ENCODE measurements around the gene ZNF423.

ZNF423 gene

DNA sequence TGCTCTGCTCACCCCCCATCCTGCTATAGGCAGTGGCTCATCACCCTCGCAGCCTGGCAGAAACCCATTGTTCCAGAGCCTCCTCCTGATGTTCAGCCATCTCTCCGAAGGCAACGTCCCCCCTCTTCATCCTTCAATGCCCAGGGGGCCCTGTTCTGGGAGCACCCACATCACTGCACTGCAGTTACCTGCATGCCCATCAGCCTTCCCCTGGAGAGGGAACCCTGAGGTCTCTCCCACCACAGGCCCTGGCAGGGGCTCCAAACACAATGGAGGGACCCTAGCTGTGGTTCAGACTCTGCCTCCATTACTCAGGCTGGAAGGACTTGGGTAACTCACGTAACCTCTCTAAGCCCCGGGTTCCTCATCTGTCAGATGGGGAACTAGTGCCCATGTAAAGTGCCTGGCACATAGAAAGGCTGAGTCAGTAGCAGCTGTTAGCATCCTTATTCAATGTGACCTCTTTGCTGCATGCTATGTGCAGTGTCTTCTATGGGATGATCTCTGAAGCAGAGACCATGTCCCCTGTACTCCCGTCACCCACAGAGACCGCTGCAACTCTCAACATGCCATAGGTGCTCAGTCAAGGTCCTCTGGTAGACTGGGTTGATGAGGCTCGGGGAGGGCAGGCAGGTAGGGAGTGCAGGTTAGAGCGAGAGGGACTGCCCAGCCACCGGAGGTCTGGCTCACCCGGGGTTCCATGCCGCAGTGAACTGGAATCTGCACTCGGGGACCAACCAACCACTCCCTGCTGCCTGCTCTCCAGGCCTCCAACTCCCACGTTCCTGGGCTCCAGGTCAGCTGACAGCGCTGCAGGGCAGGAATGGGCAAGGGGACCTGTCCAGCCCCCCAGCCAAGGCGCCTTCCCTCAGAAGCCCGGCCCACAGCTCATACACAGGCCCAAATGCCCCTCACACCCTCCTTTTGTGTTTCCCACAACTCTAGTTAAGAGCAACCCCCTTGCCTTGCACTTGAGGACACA, 233.2 kb downstream of the ZNF423 start:
- H3K27ac ChIP-seq (ENCODE audit: low read depth, low read length) = no peak overlapping the region
- H4K20me1 ChIP-seq (ENCODE audit: control insufficient read depth, insufficient read depth, low read depth, low read length) = no peaks in the 10 kb centered on the region
- no peaks in the 10 kb centered on the region for H3K9me2 ChIP-seq (replicated peaks; ENCODE audit: control insufficient read depth, low read length)
- no peak overlapping the region for H3K4me3 ChIP-seq (ENCODE audit: low read length)
- H3K79me2 ChIP-seq (ENCODE audit: control insufficient read depth, low read length) = no peaks in the 10 kb centered on the region
- no peaks in the 10 kb centered on the region for H3K4me1 ChIP-seq (ENCODE audit: control insufficient read depth, low read length)
- no peaks in the 10 kb centered on the region for H3K27me3 ChIP-seq (ENCODE audit: control insufficient read depth, low read length)
- H3K9me3 ChIP-seq (ENCODE audit: control insufficient read depth, insufficient read depth, low read length) = no peaks in the 10 kb centered on the region
- no peaks in the 10 kb centered on the region for H3F3A ChIP-seq (ENCODE audit: control insufficient read depth, insufficient read depth)
- no peak overlapping the region for H3K4me2 ChIP-seq (ENCODE audit: low read length)
- H3K36me3 ChIP-seq (ENCODE audit: control insufficient read depth, low read length) = no peaks in the 10 kb centered on the region
- TF ChIP-seq EZH2phosphoT487 (IDR thresholded peaks at IDR 0.05; ENCODE audit: borderline replicate concordance, low read length) (no peak), CTCF (IDR thresholded peaks at IDR 0.05; ENCODE audit: low read depth, low read length, poor library complexity, severe bottlenecking) (no peak)

DNA sequence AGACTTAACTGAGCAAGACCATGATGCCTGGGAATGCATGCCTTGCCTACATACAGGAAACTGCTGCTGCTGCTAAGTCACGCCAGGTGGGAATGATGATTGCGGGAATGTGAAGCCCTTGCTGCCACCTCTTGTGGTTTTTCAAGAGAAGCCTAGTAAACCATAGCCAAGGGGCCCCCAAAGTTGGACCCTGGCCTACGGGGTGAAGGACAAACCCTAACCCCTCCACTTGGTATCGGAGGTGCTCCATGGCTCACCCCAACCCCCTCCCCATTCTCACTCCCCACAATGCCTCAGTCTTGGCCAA, 233.9 kb downstream of the ZNF423 start:
- no peak overlapping the region for H3K4me3 ChIP-seq (ENCODE audit: low read length)
- H3K9me2 ChIP-seq (replicated peaks; ENCODE audit: control insufficient read depth, low read length) = no peaks in the 10 kb centered on the region
- TF ChIP-seq CTCF (IDR thresholded peaks at IDR 0.05; ENCODE audit: low read depth, low read length, poor library complexity, severe bottlenecking) (no peak), EZH2phosphoT487 (IDR thresholded peaks at IDR 0.05; ENCODE audit: borderline replicate concordance, low read length) (no peak)
- no peaks in the 10 kb centered on the region for H3K36me3 ChIP-seq (ENCODE audit: control insufficient read depth, low read length)
- no peaks in the 10 kb centered on the region for H4K20me1 ChIP-seq (ENCODE audit: control insufficient read depth, insufficient read depth, low read depth, low read length)
- H3K4me2 ChIP-seq (ENCODE audit: low read length) = no peak overlapping the region
- H3K27ac ChIP-seq (ENCODE audit: low read depth, low read length) = no peak overlapping the region
- no peaks in the 10 kb centered on the region for H3K9me3 ChIP-seq (ENCODE audit: control insufficient read depth, insufficient read depth, low read length)
- no peaks in the 10 kb centered on the region for H3F3A ChIP-seq (ENCODE audit: control insufficient read depth, insufficient read depth)
- no peaks in the 10 kb centered on the region for H3K27me3 ChIP-seq (ENCODE audit: control insufficient read depth, low read length)
- H3K79me2 ChIP-seq (ENCODE audit: control insufficient read depth, low read length) = no peaks in the 10 kb centered on the region
- no peaks in the 10 kb centered on the region for H3K4me1 ChIP-seq (ENCODE audit: control insufficient read depth, low read length)

GRCh38 chr16:49621241-49622083, 234.4 kb downstream of the ZNF423 start:
- no peaks in the 10 kb centered on the region for H3K27me3 ChIP-seq (ENCODE audit: control insufficient read depth, low read length)
- no peaks in the 10 kb centered on the region for H3K4me1 ChIP-seq (ENCODE audit: control insufficient read depth, low read length)
- no peaks in the 10 kb centered on the region for H3K9me3 ChIP-seq (ENCODE audit: control insufficient read depth, insufficient read depth, low read length)
- H3K4me2 ChIP-seq (ENCODE audit: low read length) = no peak overlapping the region
- H3K79me2 ChIP-seq (ENCODE audit: control insufficient read depth, low read length) = no peaks in the 10 kb centered on the region
- no peaks in the 10 kb centered on the region for H3K36me3 ChIP-seq (ENCODE audit: control insufficient read depth, low read length)
- no peak overlapping the region for H3K27ac ChIP-seq (ENCODE audit: low read depth, low read length)
- H3K4me3 ChIP-seq (ENCODE audit: low read length) = no peak overlapping the region
- TF ChIP-seq EZH2phosphoT487 (IDR thresholded peaks at IDR 0.05; ENCODE audit: borderline replicate concordance, low read length) (no peak), CTCF (IDR thresholded peaks at IDR 0.05; ENCODE audit: low read depth, low read length, poor library complexity, severe bottlenecking) (no peak)
- no peaks in the 10 kb centered on the region for H4K20me1 ChIP-seq (ENCODE audit: control insufficient read depth, insufficient read depth, low read depth, low read length)
- no peaks in the 10 kb centered on the region for H3F3A ChIP-seq (ENCODE audit: control insufficient read depth, insufficient read depth)
- no peaks in the 10 kb centered on the region for H3K9me2 ChIP-seq (replicated peaks; ENCODE audit: control insufficient read depth, low read length)

Data from DOHH2 (cell line).